Heart right ventricle (tissue), 16 donors: ENCODE data around the gene LMX1B. TPM values are rescaled to one million over a fixed set of nuclear protein-coding genes. Genes with fewer than 3 reads are reported as not detected.

Experiments
- ATAC-seq, 8 donors: fragments of 200-7000 bp; cut with Tn5 transposase; one replicate each; pipeline ENCODE4 v1.9.1; 2020; ENCODE audit warnings: mild to moderate bottlenecking in 8 of 8, moderate library complexity in 8 of 8, moderate number of reproducible peaks in 1 of 8
- DNase-seq, 2 donors: peaks; one replicate each; pipeline ENCODE4 v3.0.0-alpha.2; 2020
- H3K27ac ChIP-seq, 10 donors: fragments of 200-600 bp; sonication (generic) in 2 of 10; one replicate each; pipeline versions ENCODE4 v1.5.0 to v1.8.0; 2020 to 2022; ENCODE audit warnings: mild to moderate bottlenecking in 3 of 10
- H3K27me3 ChIP-seq, 7 donors: fragments of 200-600 bp; one replicate each; pipeline ENCODE4 v1.8.0; 2021 to 2022; ENCODE audit warnings: mild to moderate bottlenecking in 2 of 7
- H3K36me3 ChIP-seq, 9 donors: fragments of 200-600 bp; sonication (generic) in 1 of 9; one replicate each; pipeline versions ENCODE4 v1.5.0 to v1.8.0; 2020 to 2022; ENCODE audit warnings: mild to moderate bottlenecking in 2 of 9
- H3K4me1 ChIP-seq, 9 donors: fragments of 200-600 bp; sonication (generic) in 1 of 9; one replicate each; pipeline versions ENCODE4 v1.5.0 to v1.8.0; 2020 to 2022; ENCODE audit warnings: mild to moderate bottlenecking in 4 of 9
- H3K4me3 ChIP-seq, 10 donors: fragments of 200-600 bp; sonication (generic) in 2 of 10; one replicate each; pipeline versions ENCODE4 v1.5.0 to v1.8.0; 2020 to 2022; ENCODE audit warnings: mild to moderate bottlenecking in 7 of 10, moderate library complexity in 2 of 10
- H3K9me3 ChIP-seq, 11 donors: fragments of 200-600 bp in 10 of 11; sonication (generic) in 2 of 11; one replicate each; pipeline versions ENCODE4 v1.5.0 to v1.8.0; 2013 to 2022; ENCODE audit warnings: mild to moderate bottlenecking in 2 of 11, control low read depth in 1 of 11, moderate library complexity in 1 of 11
- WGBS, 2 donors: extraction: QIAGEN DNeasy Blood & Tissue Kit; methylation state at CpG; one replicate each; pipeline ENCODE4 v1.1.7; 2013; ENCODE audit warnings: inconsistent platforms in 1 of 2; 5-methylcytosine and 5-hydroxymethylcytosine counted together
- intact Hi-C, 10 donors: fragments of 100-400 bp; cut with DNase I; formaldehyde crosslinking; loops; one replicate each; pipeline versions ENCODE4 v1.11.1 to v1.14.2; 2022
- polyA plus RNA-seq, 2 donors: library from polyadenylated mRNA; stranded (reverse); fragments of 200-250 nt; gene quantifications; one replicate each; pipeline ENCODE4 v1.2.3, GENCODE V29; 2013
- total RNA-seq, 10 donors: library from RNA; stranded (reverse); fragmentation: NEBNext Ultra II Directional in 3 of 10; extraction: Animal tissue kit (Norgen Biotek cat#: 25700) in 3 of 10; gene quantifications; one replicate each; pipeline versions ENCODE4 v1.2.1 to v1.2.4, GENCODE V29; 2021 to 2023
- TF ChIP-seq, protein P1 (sequence below), 9 donors: fragments of 200-600 bp; sonication (generic) in 2 of 9; IDR thresholded peaks; one replicate each; pipeline versions ENCODE4 v1.5.0 to v1.8.0; 2021 to 2022; ENCODE audit warnings: antibody characterized with exemption in 9 of 9, mild to moderate bottlenecking in 5 of 9, moderate library complexity in 1 of 9
- donor health status: Arrhythmogenic right ventricular cardiomyopathy.
- donor health status: ischemic (EF 13 %, LVEDD 7.1; RV severe dilation, severe dysfunction).
- donor health status: healthy with polysubstance abuse.
- donor health status: DM: no; HTN: yes; CAD: no.
- donor health status: DM: no; HTN: no; CAD: no.
- donor health status: ischemic (EF 25% LVEDD 6.9; RV normal size, moderate dysfunction).
- donor health status: ischemic (EF 25% LVEDD 5.7; RV mildly dilated, moderate dysfunction).
- donor health status: healthy.
- donor health status: DM: yes; HTN: yes; CAD: no.
- donor health status: Ischemic cardiomyopathy.
- donor health status: ischemic (EF 35%, LVEDD 5.7; RV mildly dilated, moderate dysfunction).
- donor health status: nonischemic (EF 11% LVEDD 7.7; RV severe dilation, severe dysfunction).
- donor health status: DM: yes; HTN: yes; CAD: no.
- donor health status: PGD.
- donor health status: ischemic (EF 29% LVEDD 5.4; RV normal size, mild dysfunction).
- donor health status: nonischemic (EF 23%, LVEDD 6.1; RV moderate dilation, normal function).

LMX1B gene
- total and polyA plus RNA-seq, 12 donors, result 0.25 to 0.97 (median 0.37) TPM

DNA sequence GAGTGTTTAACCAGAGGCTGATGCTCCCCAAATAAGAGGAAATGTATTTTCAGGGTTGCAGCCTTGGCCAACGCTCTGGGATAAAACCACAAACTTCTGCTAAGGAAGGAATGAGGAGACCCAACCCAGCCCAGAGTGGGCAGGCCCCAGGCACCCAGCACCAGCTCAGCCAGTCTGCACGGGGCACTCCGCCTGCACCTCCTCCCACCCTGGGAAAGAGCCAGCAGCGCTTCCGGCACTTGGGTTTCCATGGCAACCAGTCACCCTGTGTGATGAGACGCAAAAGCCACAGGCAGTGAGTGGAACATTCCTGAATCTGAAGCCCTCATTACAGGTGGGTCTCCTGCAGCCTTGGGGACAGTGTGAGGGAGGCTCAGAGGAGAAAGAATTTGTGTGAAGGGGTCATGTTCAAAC, 105.9 kb downstream of the LMX1B start:
- H3K27me3 ChIP-seq, result peaks cover 0 to 55% (median 33%) of the 10 kb centered on the region in 7 donors
- peak; percentile 63 to 72 for DNase-seq
- 30 to 43% methylated on average over 6 of the region's 6 CpGs for WGBS, 2 donors
- H3K4me3 ChIP-seq, result no peak overlapping the region
- no peaks in the 10 kb centered on the region for H3K36me3 ChIP-seq
- H3K4me1 ChIP-seq, result peaks cover 0 to 47% (median 15%) of the 10 kb centered on the region in 9 donors
- peak overlapping the region in 1 of 10 donors; percentile 36 for H3K27ac ChIP-seq
- no peaks in the 10 kb centered on the region for H3K9me3 ChIP-seq
- ATAC-seq, result peak in 6 of 8 donors; percentile 38 to 78 (median 57)
- TF ChIP-seq, protein P1, sequence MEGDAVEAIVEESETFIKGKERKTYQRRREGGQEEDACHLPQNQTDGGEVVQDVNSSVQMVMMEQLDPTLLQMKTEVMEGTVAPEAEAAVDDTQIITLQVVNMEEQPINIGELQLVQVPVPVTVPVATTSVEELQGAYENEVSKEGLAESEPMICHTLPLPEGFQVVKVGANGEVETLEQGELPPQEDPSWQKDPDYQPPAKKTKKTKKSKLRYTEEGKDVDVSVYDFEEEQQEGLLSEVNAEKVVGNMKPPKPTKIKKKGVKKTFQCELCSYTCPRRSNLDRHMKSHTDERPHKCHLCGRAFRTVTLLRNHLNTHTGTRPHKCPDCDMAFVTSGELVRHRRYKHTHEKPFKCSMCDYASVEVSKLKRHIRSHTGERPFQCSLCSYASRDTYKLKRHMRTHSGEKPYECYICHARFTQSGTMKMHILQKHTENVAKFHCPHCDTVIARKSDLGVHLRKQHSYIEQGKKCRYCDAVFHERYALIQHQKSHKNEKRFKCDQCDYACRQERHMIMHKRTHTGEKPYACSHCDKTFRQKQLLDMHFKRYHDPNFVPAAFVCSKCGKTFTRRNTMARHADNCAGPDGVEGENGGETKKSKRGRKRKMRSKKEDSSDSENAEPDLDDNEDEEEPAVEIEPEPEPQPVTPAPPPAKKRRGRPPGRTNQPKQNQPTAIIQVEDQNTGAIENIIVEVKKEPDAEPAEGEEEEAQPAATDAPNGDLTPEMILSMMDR (IDR thresholded peaks at IDR 0.05), result no peak
- intact Hi-C loops, result no loop called here

DNA sequence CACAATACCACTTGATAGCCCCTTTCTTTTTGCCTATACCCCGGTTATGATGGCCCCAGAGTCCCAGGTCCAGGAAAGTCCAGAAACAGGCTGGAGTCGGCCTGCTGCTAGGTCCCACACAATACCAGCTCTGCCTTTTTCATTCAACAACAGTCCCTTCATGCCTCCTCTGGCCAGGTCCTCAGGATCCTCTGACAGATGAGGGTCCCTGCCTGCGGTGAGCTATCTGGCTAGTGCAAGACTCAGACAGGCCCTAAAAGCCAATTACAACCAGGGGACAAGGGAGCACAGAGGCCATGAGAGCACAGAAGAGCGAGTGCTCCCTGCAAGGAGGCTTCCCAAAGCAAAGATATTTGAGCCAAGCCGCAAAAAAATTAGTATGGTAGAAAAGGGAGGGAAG, 106.3 kb downstream of the LMX1B start:
- H3K4me1 ChIP-seq, result peaks cover 0 to 47% (median 15%) of the 10 kb centered on the region in 9 donors
- H3K36me3 ChIP-seq, result no peaks in the 10 kb centered on the region
- no peak overlapping the region for H3K4me3 ChIP-seq
- peaks cover 0 to 57% (median 33%) of the 10 kb centered on the region in 7 donors for H3K27me3 ChIP-seq
- intact Hi-C loops, result no loop called here
- H3K27ac ChIP-seq, result peak overlapping the region in 1 of 10 donors; percentile 36
- H3K9me3 ChIP-seq, result no peaks in the 10 kb centered on the region
- ATAC-seq, result no peak
- TF ChIP-seq, protein P1 (IDR thresholded peaks at IDR 0.05), result no peak
- WGBS, 2 donors, result 75 to 81% methylated on average over 5 of the region's 5 CpGs
- no peak for DNase-seq

DNA sequence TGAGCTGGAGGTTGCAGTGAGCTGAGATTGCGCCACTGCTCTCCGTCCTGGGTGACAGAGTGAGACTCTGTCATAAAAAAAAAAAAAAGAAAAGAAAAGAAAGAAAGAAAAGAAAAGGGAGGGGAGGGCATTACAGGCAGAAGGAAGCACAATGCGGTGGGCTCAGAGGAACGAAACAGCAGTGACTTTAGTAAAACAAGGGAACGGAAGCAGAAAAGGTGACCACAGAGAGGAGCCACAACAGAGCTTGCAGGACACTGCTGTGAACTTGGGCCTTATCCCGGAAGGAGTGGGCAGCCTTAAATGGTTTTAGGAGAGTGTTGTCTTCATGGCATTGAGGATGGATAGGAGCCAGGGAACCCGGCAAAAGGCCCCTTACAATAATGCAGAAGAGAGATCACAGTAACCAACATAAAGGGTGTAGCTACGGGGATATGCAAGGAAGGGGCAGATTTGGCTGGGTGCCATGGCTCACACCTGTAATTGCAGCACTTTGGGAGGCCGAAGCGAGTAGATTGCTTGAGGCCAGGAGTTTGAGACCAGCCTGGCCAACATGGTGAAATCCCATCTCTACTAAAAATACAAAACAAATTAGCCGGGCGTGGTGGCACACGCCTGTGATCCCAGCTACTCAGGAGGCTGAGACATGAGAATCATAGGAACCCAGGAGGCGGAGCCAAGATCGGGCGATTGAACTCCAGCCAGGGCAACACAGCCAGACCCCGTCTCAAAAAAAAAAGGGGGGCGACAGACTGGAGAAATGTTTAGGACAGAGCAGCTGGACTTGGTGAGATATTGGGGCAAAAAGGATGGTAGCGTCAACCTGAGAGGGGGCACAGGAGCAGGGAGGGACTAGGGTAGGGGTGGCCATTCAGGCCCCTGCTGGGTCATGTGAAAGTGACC, 107.2 kb downstream of the LMX1B start:
- H3K27me3 ChIP-seq, result peaks cover 0 to 65% (median 33%) of the 10 kb centered on the region in 7 donors
- H3K36me3 ChIP-seq, result no peaks in the 10 kb centered on the region
- H3K27ac ChIP-seq, result no peak overlapping the region
- DNase-seq (no peak), ATAC-seq (no peak)
- H3K4me3 ChIP-seq, result no peak overlapping the region
- WGBS, 2 donors, result 90 to 92% methylated on average over 19 of the region's 19 CpGs
- TF ChIP-seq, protein P1 (IDR thresholded peaks at IDR 0.05), result no peak
- peaks cover 0 to 47% (median 15%) of the 10 kb centered on the region in 9 donors for H3K4me1 ChIP-seq
- H3K9me3 ChIP-seq, result no peaks in the 10 kb centered on the region
- intact Hi-C loops, result no loop called here

DNA sequence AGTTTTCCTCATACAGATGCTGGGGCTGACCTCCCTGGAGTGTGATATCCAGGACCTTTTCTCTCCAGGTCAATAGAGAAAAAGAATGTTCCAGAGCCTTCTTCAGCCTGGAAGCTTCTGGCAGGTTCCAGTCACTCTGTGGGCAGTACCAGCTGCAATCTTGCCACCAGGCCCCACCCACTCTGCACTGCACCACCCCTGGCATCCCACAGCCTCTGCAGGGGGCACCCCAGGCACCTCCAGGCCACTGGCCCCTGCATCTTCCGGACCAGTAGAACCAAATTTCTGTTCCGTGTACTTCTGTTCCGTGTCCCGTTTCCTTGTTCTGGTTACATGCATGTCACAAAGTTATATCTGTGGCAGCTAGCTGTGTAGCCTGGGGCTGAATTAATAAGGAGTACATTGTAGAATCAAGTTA, 107.8 kb downstream of the LMX1B start:
- WGBS, 2 donors, result 92 to 93% methylated on average over 4 of the region's 4 CpGs
- ATAC-seq (no peak), DNase-seq (no peak)
- peaks cover 0 to 47% (median 15%) of the 10 kb centered on the region in 9 donors for H3K4me1 ChIP-seq
- TF ChIP-seq, protein P1 (IDR thresholded peaks at IDR 0.05), result no peak
- no peaks in the 10 kb centered on the region for H3K36me3 ChIP-seq
- H3K27ac ChIP-seq, result no peak overlapping the region
- H3K9me3 ChIP-seq, result no peaks in the 10 kb centered on the region
- H3K4me3 ChIP-seq, result peak overlapping the region in 1 of 10 donors; percentile 80
- H3K27me3 ChIP-seq, result peaks cover 0 to 68% (median 33%) of the 10 kb centered on the region in 7 donors
- intact Hi-C loops, result no loop called here
